Hippocampal formation (tissue), 2 donors: ENCODE measurements around the gene NECAB3.
A peak's percentile ranks its signal among the peaks of the same experiment; 100 is the strongest.

Source experiments
- DNase-seq, 2 donors: peaks; one replicate each; lab custom pipeline; 2025; lab: John Stamatoyannopoulos, UW

Gene NECAB3

GRCh38 chr20:33697129-33697528 lies 22.9 kb upstream of the NECAB3 start:
- peak; percentile 22 to 46 for DNase-seq

GRCh38 chr20:33696448-33696847 lies 22.2 kb upstream of the NECAB3 start:
- no peak for DNase-seq

GRCh38 chr20:33694639-33695012 lies 20.4 kb upstream of the NECAB3 start:
- DNase-seq: peak in 1 of 2 donors; percentile 19

- DNase-seq: peak; percentile 78 to 81
These were observed 19.8 kb upstream of the NECAB3 start for GRCh38 chr20:33693741-33694638.

DNA sequence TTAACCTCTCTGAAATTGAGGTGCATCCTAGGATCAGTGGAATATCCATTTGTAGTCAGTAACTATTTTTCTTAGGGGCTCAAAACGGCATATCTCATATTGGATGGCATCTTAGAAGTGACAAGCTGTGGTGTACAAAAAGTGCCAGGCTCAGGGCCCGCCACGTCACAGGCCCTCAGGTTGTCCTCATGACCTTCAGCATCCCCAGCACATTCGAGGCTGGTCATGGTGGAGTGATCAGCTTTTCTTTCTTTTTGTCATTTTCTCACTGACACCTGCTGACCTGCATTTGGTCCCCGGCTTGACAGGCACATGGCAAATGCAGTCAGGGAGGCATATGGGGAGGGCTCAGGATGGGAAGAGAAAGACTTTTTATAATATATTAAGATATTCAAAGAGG lies 19.1 kb upstream of the NECAB3 start:
- no peak for DNase-seq

- DNase-seq: peak in 1 of 2 donors; percentile 64
These were observed 15.7 kb upstream of the NECAB3 start for GRCh38 chr20:33689973-33690372.

DNA sequence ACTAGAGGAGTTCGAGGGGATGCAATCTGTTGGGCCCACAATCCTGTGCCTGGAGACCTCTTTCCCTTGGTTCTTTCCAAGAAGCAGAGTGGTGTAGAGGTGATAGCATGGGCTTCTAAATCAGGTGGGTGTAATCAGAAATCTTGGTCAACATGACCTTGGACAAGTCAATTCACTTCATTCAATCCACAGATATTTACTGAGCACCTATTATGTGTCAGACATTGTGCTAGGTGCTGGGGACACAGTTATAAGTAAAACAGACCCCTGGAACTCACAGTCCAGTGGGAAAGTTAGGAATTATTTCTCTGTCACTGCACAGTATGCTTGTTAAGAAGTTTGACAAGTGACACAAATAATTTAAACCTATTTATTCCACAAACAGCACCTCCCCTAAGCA lies 15.3 kb upstream of the NECAB3 start:
- DNase-seq: no peak

- no peak for DNase-seq
These were observed 14.8 kb upstream of the NECAB3 start for GRCh38 chr20:33688938-33689424.

GRCh38 chr20:33687993-33688937 lies 14.0 kb upstream of the NECAB3 start:
- no peak for DNase-seq

- no peak for DNase-seq
These were observed 13.2 kb upstream of the NECAB3 start for GRCh38 chr20:33687370-33687915.

DNA sequence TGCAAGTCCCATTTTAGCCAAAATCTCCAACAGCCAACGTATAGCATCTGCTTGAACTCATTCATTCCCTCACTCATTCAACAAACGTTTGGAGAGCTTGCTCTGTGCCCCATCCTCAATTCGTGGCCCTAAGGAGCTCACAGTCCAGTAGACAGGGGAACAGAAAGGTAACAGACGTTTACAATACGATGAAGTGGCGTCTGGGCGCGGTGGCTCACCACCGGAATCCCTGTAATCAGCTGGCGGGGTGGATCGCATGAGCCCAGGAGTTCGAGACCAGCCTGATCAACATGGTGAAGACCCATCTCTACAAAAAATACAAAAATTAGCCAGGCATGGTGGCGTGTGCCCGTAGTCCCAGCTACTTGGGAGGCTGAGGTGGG lies 12.7 kb upstream of the NECAB3 start:
- no peak for DNase-seq

DNA sequence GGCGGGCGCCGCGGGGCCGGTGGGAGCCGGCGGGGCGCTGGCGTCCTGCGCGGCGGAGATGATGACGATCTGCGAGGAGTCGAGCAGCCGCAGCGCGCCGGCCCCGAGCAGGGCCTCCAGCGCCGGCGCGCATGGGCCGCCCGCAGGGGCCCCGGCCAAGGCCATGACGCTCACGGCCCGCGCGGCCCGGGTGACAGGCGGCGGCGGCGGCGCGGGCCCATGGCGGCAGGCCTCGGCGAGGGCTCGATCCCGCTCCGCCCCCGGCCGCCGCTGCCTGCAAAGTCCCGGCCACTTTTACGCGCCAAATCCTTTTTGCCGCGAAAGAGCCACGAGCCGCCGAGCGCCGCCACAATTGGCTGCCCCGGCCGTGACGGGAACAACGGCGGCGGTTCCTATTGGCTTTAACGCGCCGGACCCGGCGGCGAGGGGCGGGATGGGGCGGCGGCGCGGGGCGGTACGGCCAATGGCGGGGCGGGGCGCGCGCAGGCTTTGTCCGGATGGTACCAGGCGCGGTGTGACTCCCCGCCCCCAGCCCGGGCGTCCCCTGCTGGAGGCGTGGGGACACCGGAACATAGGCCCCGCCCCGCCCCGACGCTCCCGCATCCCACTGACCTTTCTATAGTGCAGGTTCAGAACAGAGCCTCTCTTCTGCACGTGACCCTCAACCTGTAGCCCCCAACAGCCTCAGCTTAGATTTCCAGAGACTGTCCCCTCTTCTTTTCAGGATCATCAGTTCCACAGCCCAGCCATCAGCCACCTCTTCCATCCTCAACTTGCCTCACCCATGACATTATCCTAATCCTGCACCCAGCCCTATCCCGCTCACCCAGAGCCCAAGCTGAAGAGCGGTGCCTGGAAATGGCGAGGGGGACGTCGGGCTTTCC lies 12.1 kb upstream of the NECAB3 start, which contains the start of gene E2F1:
Gene E2F1, minus strand, starts transcription at position 286 of the 884 bp plus-strand sequence. Its CDS starts 121 bp downstream, at position 165.
- peak; percentile 87 to 94 for DNase-seq

DNA sequence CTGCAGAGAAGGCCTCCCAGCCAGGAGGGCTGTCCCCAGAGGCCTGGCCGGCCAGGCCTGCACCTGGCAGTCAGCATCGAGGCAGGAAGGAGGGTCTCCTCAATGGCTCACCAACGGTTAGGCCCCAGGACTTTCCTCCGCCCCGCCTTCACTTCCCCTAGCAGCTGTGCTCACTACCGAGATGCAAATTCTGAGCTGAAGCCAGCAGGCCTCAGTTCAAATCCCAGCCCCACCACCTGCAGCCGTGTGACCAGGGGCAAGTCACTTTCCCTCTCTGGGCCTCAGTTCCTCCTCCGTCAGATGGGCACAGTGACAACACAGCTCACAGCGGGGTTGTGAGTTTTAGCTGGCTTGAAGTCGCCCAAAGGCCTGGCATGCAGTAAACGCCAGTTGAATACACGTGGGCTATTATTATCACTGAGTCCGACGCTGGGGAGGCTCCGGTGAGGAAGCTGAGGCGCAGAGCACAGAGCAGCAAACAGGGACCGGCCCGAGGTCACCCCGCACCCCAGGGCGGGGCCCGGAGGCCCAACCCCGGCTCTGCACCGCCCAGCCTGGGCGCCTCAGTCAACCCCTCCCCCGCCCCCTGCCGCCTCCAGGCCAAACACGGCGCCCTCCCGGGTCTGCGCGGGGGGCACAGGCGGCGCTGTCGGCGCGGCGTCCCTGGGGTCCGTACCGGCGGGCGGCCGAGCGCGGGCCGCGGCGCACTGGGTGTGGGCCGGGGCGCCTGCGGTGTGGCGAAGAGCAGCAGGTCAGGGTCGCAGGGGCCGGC lies 11.3 kb upstream of the NECAB3 start:
- no peak for DNase-seq

DNA sequence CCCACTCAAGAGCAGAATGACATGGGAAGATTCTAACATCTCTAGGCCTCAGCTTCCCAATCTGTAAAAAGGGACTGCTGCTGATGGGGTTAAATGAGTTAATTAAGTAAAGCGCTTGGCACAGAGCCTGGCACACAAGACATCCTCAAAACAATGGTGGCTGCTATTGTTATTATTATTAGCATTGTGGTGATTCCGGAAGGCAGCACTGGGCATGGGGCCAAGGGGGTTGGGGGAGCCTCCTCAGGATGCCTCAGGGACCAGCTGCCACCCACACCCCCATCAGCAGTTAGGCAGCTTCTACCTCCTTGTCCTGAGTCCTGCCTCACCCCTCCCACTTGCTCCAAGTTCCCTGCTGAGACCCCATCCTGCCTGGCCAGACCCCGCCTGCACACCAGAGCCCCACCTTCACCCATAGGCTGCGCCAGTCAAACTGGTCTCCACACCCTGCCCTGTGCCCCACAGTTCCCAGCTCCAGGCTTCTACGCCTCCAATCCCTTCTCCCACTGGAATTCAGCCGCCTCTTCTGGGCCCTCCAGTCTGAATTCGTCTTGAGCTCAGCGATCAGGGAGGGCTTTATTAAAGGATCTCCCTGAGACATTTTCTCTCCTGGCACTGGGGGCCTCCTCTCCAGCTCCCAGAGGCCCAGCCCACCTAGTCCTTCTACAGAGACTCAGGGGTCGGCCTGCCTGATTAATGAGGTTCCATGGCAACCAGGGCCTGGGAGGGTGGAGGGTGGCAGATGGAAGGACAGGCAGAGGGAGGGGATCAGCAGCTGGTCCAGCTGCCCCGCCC lies 10.5 kb upstream of the NECAB3 start:
- DNase-seq: no peak

DNA sequence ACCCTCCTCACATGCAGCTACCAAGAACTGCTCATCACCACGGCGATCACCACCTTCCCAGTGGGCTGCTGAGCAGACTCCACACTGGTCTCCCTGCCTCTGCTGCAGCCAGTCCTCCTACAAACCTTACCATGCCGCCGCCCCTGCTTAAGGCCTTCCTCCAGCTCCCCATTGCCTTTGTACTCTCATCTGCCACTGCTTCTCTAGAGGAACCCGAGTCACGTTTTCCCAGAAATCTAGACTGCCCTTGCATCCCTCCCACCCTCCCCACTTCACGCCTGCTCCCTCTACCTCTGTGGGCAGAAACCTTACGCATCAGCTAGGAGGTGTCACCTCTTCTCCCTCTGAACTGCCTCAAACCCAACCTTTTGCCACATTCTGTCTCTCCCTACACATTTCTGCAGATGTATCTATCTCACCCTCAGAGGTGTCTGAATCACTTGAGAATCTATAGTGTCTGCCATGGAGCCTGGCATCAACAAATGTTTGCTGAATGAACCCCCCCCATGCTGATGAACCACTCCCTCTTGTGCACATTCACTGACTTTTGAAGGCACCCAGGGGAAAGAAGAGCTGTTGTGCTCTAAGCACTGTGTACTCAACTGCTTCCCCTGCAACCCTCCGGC lies 7.6 kb upstream of the NECAB3 start:
- no peak for DNase-seq

DNA sequence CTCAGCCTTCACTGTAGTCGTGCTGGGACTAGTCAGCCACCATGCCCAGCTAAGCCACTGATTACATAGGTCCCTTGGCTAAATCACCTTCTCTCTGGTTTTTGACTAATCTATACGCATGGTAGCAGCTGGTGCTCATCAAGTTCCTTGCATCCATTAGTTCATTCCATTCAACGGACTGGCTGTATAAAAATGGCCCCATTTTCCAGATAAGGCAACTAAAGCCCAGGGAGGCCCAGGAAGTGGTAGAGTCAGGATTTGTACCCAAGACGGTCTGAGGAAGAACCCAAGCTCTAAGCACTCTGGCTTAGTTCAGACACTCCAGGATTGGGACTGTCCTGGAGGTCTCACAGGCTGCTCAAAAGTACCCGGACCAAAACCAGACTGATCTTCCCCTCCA lies 7.1 kb upstream of the NECAB3 start:
- DNase-seq: no peak

GRCh38 chr20:33680686-33681085 lies 6.5 kb upstream of the NECAB3 start:
- no peak for DNase-seq

GRCh38 chr20:33679758-33680485 lies 5.7 kb upstream of the NECAB3 start:
- DNase-seq: no peak
